Left ventricle myocardium inferior (tissue), 1 donor: Measurements from ENCODE around the gene SLC2A3. TPM values are rescaled to one million over a fixed set of nuclear protein-coding genes. Genes with fewer than 3 reads are reported as not detected.
"Not testable (repeated sequence)": the region's sequence is repeated elsewhere in the genome, so short reads cannot be mapped to it uniquely, and the experiment has no call there.

Experiments
- DNase-seq: peaks from one replicate; pipeline ENCODE4 v3.0.0-alpha.2; 2020
- H3K27ac ChIP-seq: fragments of 200-600 bp; replicated peaks from 2 replicates; pipeline ENCODE4 v1.8.0; 2021
- H3K27me3 ChIP-seq: fragments of 200-600 bp; 2 replicates; pipeline ENCODE4 v1.8.0; 2021; ENCODE audit warnings: low read depth
- H3K36me3 ChIP-seq: fragments of 200-600 bp; 2 replicates; pipeline ENCODE4 v1.8.0; 2021
- H3K4me1 ChIP-seq: fragments of 200-600 bp; 2 replicates; pipeline ENCODE4 v1.8.0; 2021
- H3K4me3 ChIP-seq: fragments of 200-600 bp; 2 replicates; pipeline ENCODE4 v1.8.0; 2021; ENCODE audit warnings: mild to moderate bottlenecking, moderate library complexity
- H3K9me3 ChIP-seq: fragments of 200-600 bp; replicated peaks from 2 replicates; pipeline ENCODE4 v1.8.0; 2021
- intact Hi-C: fragments of 100-400 bp; cut with micrococcal nuclease; formaldehyde crosslinking; loops from one replicate; pipeline ENCODE4 v1.11.0; 2022
- total RNA-seq: library from RNA; stranded (reverse); fragmentation: NEBNext Ultra II Directional; extraction: Animal tissue kit (Norgen Biotek cat#: 25700); gene quantifications from one replicate; pipeline ENCODE4 v1.2.1, GENCODE V29; 2021
- TF ChIP-seq, protein P1 (sequence below): fragments of 200-600 bp; IDR thresholded peaks from 2 replicates; pipeline ENCODE4 v1.8.0; 2021; ENCODE audit warnings: antibody characterized with exemption, mild to moderate bottlenecking, borderline replicate concordance
- donor health status: DM: no; HTN: yes; CAD: no; lungs with severe emphysema.

SLC2A3 gene
- total RNA-seq, 1 donor from 2014 or later, result 13.7 TPM

- TF ChIP-seq, protein P1, sequence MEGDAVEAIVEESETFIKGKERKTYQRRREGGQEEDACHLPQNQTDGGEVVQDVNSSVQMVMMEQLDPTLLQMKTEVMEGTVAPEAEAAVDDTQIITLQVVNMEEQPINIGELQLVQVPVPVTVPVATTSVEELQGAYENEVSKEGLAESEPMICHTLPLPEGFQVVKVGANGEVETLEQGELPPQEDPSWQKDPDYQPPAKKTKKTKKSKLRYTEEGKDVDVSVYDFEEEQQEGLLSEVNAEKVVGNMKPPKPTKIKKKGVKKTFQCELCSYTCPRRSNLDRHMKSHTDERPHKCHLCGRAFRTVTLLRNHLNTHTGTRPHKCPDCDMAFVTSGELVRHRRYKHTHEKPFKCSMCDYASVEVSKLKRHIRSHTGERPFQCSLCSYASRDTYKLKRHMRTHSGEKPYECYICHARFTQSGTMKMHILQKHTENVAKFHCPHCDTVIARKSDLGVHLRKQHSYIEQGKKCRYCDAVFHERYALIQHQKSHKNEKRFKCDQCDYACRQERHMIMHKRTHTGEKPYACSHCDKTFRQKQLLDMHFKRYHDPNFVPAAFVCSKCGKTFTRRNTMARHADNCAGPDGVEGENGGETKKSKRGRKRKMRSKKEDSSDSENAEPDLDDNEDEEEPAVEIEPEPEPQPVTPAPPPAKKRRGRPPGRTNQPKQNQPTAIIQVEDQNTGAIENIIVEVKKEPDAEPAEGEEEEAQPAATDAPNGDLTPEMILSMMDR, result no peak
- Histone ChIP-seq H3K27ac (no peak overlapping the region), H3K36me3 (no peaks in the 10 kb centered on the region), H3K4me3 (no peak overlapping the region), H3K9me3 (no peaks in the 10 kb centered on the region), H3K4me1 (no peaks in the 10 kb centered on the region), H3K27me3 (no peaks in the 10 kb centered on the region)
- no peak for DNase-seq
- intact Hi-C loops, result no loop called here
Measured at GRCh38 chr12:7948589-7949260, 12.7 kb upstream of the SLC2A3 start.

DNA sequence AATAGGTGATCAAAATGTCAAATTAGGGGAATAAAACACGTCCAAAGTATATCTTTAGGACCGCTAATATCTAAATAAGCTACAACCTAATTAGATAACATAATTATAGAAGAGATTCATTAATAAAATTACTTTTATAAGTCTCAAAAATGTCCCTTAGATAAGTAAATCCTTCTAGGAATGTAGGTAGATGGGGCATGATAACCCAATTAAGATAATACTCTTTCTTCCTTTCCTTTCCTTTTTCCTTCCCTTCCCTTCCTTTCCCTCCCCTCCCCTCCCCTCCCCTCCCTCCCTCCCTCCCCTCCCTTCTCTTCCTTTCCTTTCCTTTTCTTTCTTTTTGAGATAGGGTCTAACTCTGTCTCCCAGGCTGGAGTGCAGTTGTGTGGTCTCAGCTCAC, 11.0 kb upstream of the SLC2A3 start:
- Histone ChIP-seq H3K27me3 (no peaks in the 10 kb centered on the region), H3K4me1 (no peaks in the 10 kb centered on the region), H3K27ac (no peak overlapping the region), H3K36me3 (no peaks in the 10 kb centered on the region), H3K9me3 (no peaks in the 10 kb centered on the region), H3K4me3 (no peak overlapping the region)
- no peak for DNase-seq
- intact Hi-C loops, result no loop called here
- TF ChIP-seq, protein P1, result no peak

GRCh38 chr12:7944760-7945159, 8.8 kb upstream of the SLC2A3 start:
- H3K4me3 ChIP-seq, H3K27ac ChIP-seq, DNase-seq, H3K9me3 ChIP-seq, H3K27me3 ChIP-seq, H3K4me1 ChIP-seq, H3K36me3 ChIP-seq, intact Hi-C loops: not testable (repeated sequence)

GRCh38 chr12:7940906-7941305, 4.9 kb upstream of the SLC2A3 start:
- H3K9me3 ChIP-seq, result no peaks in the 10 kb centered on the region
- intact Hi-C loops, result no loop called here
- no peak for DNase-seq
- no peak overlapping the region for H3K4me3 ChIP-seq
- no peaks in the 10 kb centered on the region for H3K36me3 ChIP-seq
- H3K4me1 ChIP-seq, result peaks cover 5% of the 10 kb centered on the region
- no peak overlapping the region for H3K27ac ChIP-seq
- TF ChIP-seq, protein P1, result no peak
- no peaks in the 10 kb centered on the region for H3K27me3 ChIP-seq

DNA sequence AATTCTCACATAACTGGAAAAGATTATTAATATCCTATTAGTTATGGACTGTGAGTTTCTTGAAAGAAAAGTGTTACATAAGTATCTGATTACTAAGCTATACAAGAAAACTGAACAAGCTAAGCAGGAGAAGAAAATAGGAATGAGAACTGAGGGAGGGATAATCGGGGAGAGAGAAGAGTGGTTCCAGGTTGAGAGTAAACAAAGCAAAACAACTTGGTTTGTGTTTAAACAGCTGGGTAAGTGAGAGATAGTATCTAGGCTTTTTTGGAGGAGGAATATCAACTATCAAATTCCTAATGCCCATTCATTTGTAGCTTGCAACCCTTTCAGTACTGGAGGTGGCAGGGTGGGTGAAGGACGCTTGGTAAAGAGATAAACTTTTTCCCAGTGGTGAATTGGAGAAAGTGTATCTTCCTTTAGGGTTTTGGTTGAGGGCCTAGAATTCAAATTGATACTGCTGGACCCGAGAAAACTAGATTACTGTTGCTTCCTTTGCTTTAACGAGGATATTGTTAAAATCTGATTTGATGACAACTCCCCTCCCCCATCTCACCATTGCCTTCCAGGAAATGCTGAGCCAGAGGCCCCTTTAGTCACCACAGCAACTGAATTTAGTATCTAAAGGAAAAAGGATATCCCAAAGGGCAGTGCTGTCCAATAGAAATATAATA, 2.0 kb upstream of the SLC2A3 start:
- Histone ChIP-seq H3K9me3 (no peaks in the 10 kb centered on the region), H3K27ac (peak overlapping the region; percentile 41), H3K27me3 (peaks cover 9% of the 10 kb centered on the region), H3K36me3 (peaks cover under 1% of the 10 kb centered on the region), H3K4me3 (no peak overlapping the region), H3K4me1 (peaks cover 31% of the 10 kb centered on the region)
- intact Hi-C loops, result no loop called here
- TF ChIP-seq, protein P1, result no peak
- DNase-seq, result no peak

- Histone ChIP-seq H3K9me3 (no peaks in the 10 kb centered on the region), H3K4me3 (peak overlapping the region; percentile 75), H3K27ac (peak overlapping the region; percentile 91), H3K27me3 (peaks cover 9% of the 10 kb centered on the region), H3K36me3 (peaks cover 31% of the 10 kb centered on the region), H3K4me1 (peaks cover 41% of the 10 kb centered on the region)
- no peak for DNase-seq
- TF ChIP-seq, protein P1, result no peak
- intact Hi-C loops, result no loop called here
Measured at GRCh38 chr12:7934889-7935492, 996 bp downstream of the SLC2A3 start.
